GM15510 (cell line): ENCODE data around the gene NCF4.

Experiments
- POLR2A ChIP-seq: IDR thresholded peaks from 3 replicates; pipeline ENCODE4 v1.6.1; 2011; ENCODE audit warnings: borderline replicate concordance; ENCODE audit not compliant: insufficient read length; ENCODE audit errors: extremely low read depth

The NCF4 gene

GRCh38 chr22:36852056-36852973 lies 8.5 kb upstream of the NCF4 start:
- TF ChIP-seq POLR2A: no peak

DNA sequence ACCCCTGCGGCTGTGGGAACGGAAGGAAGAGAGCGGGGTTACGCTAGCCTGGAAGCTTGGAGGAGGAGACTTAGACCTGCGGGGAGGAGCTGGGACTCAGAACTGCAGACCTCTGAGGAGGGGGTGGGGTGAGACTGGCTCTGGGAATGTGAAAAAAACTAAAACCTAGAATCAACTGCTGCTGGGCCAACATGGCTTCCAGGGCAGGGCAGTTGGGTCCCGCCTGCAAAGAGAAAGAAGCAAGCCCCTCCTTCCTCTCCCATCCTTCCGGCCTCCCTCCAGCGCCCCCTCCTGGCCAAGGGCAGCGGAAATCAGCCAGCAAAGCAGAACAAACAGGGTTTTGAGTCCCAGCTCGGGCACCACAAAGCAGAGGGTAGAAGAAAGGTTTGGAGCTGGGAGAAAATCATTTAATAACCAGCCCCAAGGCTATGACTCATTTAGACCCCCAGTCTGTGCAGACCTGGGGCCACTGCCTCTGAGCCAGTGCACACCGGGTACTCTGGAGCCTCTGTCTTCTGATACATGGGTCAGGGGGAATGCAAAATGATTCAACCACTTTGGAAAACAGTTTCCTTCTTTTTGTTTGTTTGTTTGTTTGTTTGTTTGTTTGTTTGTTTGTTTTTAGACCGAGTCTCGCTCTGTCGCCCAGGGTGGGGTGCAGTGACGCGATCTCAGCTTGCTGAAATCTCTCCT lies 7.3 kb upstream of the NCF4 start:
- no peak for TF ChIP-seq POLR2A

GRCh38 chr22:36855478-36855877 lies 5.3 kb upstream of the NCF4 start:
- no peak for TF ChIP-seq POLR2A

- peak; percentile 24 for TF ChIP-seq POLR2A
These were observed 4.5 kb upstream of the NCF4 start for GRCh38 chr22:36856121-36856791.

GRCh38 chr22:36856792-36857135 lies 4.0 kb upstream of the NCF4 start:
- TF ChIP-seq POLR2A: no peak

- no peak for TF ChIP-seq POLR2A
These were observed 2.6 kb upstream of the NCF4 start for GRCh38 chr22:36858156-36858555.

GRCh38 chr22:36858966-36859365 lies 1.8 kb upstream of the NCF4 start:
- TF ChIP-seq POLR2A: no peak

GRCh38 chr22:36860017-36860416 lies 789 bp upstream of the NCF4 start:
- TF ChIP-seq POLR2A: no peak

GRCh38 chr22:36860438-36860820 lies 377 bp upstream of the NCF4 start:
- no peak for TF ChIP-seq POLR2A

DNA sequence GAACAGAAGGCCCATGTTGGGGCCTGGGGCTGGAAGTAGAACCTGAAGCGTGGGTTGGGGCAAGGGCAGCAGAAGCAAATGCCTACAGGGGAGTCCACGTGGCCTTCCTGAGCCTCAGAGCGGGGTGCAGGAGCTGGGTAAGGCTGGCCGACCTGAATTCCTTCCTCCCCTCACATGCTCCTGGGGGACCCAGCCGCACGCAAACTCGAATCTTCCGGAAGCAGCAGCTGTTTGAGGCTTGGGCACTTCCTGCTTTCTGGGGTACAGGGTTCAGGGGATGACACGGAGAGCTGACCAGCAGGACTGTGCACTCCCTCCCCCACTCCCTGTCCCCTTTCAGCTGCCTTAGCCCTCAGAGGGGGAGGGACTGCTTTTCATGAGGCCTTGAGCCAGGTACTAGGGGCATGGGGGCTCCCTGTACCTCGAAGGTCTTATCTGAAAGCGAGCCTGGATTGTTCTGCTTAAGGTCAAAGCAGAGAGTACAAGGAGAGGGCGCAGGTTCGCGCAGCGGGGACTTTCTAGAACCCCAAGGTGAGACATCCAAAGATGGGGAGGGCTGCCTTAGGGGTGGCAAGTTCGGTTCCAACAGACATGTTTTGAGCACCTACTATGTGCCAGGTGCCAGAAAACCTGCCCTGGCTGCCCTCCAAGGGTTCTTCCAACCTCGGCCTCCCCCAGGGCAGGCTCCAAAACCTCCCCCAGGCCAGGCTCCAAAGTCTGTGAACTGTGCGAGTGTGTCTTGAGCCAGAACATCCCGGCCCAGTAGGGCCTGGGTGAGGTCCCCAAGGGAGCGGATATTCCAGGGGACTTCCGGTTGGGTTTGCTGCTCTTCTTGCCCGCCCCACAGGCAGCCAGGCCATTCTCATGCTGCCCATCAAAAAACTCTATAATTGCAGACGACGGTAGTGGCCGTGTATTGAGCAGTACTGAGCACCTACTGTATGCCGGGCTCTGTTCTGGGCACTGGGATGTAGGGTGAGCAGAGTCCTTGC lies 1.7 kb downstream of the NCF4 start:
- TF ChIP-seq POLR2A: peak; percentile 6

DNA sequence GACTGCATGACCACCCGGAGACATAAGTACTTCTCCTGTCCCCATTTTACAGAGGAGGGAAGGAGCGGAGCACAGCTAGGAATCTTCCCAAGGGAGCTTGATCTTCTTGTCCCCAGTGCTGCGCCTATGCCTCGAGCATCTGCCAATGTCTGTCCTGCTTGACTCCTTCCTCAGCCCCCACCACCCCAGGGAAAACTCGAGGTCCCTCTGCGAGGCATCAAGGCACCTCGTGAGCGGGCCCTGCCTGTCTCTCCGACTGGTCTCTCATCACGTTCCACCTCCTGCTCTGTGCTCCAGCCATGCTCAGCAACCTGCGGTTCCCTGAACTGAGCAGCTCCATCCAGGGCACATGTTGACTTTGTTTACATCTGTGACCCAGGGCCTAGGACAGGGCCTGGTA lies 2.5 kb downstream of the NCF4 start:
- TF ChIP-seq POLR2A: no peak

DNA sequence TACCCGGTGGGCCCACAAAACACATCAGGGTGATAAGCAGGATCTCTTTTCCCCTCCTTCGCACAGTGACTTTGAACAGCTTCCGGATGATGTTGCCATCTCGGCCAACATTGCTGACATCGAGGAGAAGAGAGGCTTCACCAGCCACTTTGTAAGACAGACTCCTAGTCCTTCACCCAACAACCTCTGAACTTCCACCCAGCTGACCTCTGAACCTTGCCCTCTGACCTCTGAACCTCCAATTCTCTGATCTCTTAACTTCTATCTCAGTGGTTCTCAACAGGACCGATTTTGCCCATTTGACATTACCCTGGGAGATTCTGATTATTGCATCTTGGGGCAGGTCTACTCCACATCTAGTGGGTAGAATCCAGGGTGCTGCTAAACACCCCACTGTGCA lies 3.2 kb downstream of the NCF4 start:
- no peak for TF ChIP-seq POLR2A

- no peak for TF ChIP-seq POLR2A
These were observed 3.8 kb downstream of the NCF4 start for GRCh38 chr22:36864454-36865215.

DNA sequence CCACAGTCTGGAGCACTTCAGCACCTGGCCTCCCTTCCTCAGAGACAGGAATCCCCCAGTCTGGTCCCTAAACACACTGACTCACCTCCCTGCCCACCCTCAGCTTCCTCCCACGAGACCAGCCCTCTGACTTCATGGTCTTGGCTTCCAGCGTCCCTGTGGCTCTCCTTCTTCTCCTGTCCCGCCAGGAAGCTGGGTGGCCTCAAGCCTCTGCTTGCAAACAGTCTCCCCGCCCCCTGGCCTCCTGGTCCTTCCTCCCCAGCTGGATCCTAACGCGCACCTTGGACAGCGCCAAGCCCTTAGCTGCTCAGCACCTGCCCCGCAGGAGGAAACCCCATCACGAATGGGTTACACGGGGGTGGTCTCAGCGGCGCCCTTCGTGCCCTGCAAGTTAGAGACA lies 4.5 kb downstream of the NCF4 start:
- TF ChIP-seq POLR2A: no peak

DNA sequence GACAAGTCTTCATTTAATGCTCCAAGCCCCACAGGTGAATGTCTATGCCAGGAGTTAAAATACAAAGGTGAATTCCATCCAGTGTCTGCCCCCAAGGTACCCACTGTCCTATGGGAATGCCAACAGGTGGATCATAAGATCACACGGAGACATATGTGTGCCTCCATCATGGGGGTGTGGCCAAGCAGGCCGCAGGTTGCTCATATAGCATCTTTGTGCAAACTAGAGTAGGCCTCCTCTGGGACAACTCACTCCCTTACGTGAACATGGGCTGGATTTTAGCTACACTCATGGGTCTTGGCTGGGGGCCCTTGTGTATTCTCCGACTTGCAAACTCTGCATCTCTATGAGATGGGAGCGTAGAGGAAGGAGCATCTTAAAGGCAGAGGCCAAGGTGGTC lies 6.9 kb downstream of the NCF4 start:
- TF ChIP-seq POLR2A: no peak
